SK-N-SH (cell line): ENCODE data around the gene VPS11. TPM values are rescaled to one million over a fixed set of nuclear protein-coding genes. Genes with fewer than 3 reads are reported as not detected.

ENCODE experiments used
- CTCF ChIA-PET: fragments of 300-600, 350-600 bp; formaldehyde crosslinking; extraction: SDS; loops from one replicate; lab custom pipeline; 2021; lab: Yijun Ruan, JAX
- POLR2A ChIA-PET: fragments of 350-600 bp; sonication (Branson Sonifier 250); formaldehyde crosslinking; extraction: SDS; loops from one replicate; lab custom pipeline; 2020; ENCODE audit warnings: antibody characterized with exemption, inconsistent platforms; lab: Yijun Ruan, JAX
- DNase-seq: peaks from one replicate; pipeline ENCODE4 v3.0.0; 2012
- H2AFZ ChIP-seq: fragments of 200-600 bp; sonication (generic); 2 replicates; pipeline ENCODE4 v1.8.1; 2016; ENCODE audit warnings: antibody characterized with exemption, mild to moderate bottlenecking, low read depth
- H3F3A ChIP-seq: fragments of 200-600 bp; sonication (generic); replicated peaks from 2 replicates; pipeline ENCODE3; 2016; ENCODE audit warnings: antibody characterized with exemption, mild to moderate bottlenecking; ENCODE audit not compliant: insufficient read depth
- H3K27ac ChIP-seq, 2 experiments: fragments of 200-500 bp in 1 of 2; fragments of 200-600 bp in 1 of 2; sonication (Bioruptor generic) in 1 of 2; sonication (generic), shearing (Covaris generic) in 1 of 2; 2 replicates each; pipeline versions ENCODE4 v1.5.1 to v1.6.1; 2014 to 2016; ENCODE audit warnings: low read depth in 2 of 2, inconsistent platforms in 1 of 2, low read length in 1 of 2, mild to moderate bottlenecking in 1 of 2, mixed read lengths in 1 of 2
- H3K27me3 ChIP-seq: fragments of 200-600 bp; sonication (generic), shearing (Covaris generic); 2 replicates; pipeline ENCODE4 v1.6.1; 2016; ENCODE audit warnings: mixed run types; ENCODE audit not compliant: insufficient read depth
- H3K36me3 ChIP-seq, 2 experiments: fragments of 200-500 bp in 1 of 2; fragments of 200-600 bp in 1 of 2; sonication (Bioruptor generic) in 1 of 2; sonication (generic) in 1 of 2; replicated peaks in 1 of 2; 2 replicates each; pipeline versions ENCODE3 to v1.5.1; 2014 to 2016; ENCODE audit warnings: low read length in 1 of 2, mild to moderate bottlenecking in 1 of 2; ENCODE audit not compliant: insufficient read depth in 2 of 2, control insufficient read depth in 1 of 2
- H3K4me1 ChIP-seq, 2 experiments: fragments of 200-500 bp in 1 of 2; fragments of 200-600 bp in 1 of 2; sonication (Bioruptor generic) in 1 of 2; sonication (generic), shearing (Covaris generic) in 1 of 2; 2 replicates each; pipeline versions ENCODE4 v1.5.1 to v1.6.1; 2014 to 2016; ENCODE audit warnings: low read depth in 1 of 2, low read length in 1 of 2, mixed run types in 1 of 2; ENCODE audit not compliant: insufficient read depth in 2 of 2, control insufficient read depth in 1 of 2
- H3K4me2 ChIP-seq: fragments of 200-600 bp; sonication (generic), shearing (Covaris generic); 2 replicates; pipeline ENCODE4 v1.6.1; 2017; ENCODE audit warnings: mixed run types
- H3K4me3 ChIP-seq, 2 experiments: fragments of 200-500 bp in 1 of 2; fragments of 200-600 bp in 1 of 2; sonication (Bioruptor generic) in 1 of 2; sonication (generic), shearing (Covaris generic) in 1 of 2; 2 replicates each; pipeline versions ENCODE4 v1.5.1 to v1.8.1; 2014 to 2016; ENCODE audit warnings: low read depth in 2 of 2, inconsistent platforms in 1 of 2, low read length in 1 of 2, mild to moderate bottlenecking in 1 of 2, mixed read lengths in 1 of 2, moderate library complexity in 1 of 2
- H3K79me2 ChIP-seq: fragments of 200-600 bp; sonication (generic); 2 replicates; pipeline ENCODE4 v1.8.1; 2017; ENCODE audit warnings: mild to moderate bottlenecking; ENCODE audit not compliant: insufficient read depth
- H3K9ac ChIP-seq: fragments of 200-600 bp; sonication (generic); 2 replicates; pipeline ENCODE4 v1.6.1; 2017; ENCODE audit warnings: mixed run types
- H3K9me2 ChIP-seq: fragments of 200-600 bp; sonication (generic); 2 replicates; pipeline ENCODE4 v1.6.1; 2017; ENCODE audit warnings: mixed run types
- H3K9me3 ChIP-seq: fragments of 200-600 bp; sonication (generic); 2 replicates; pipeline ENCODE4 v1.6.1; 2017; ENCODE audit warnings: mixed run types, mild to moderate bottlenecking, moderate library complexity
- H4K20me1 ChIP-seq: fragments of 200-600 bp; sonication (generic); 2 replicates; pipeline ENCODE4 v1.6.1; 2017; ENCODE audit warnings: mild to moderate bottlenecking, mixed run types; ENCODE audit not compliant: insufficient read depth
- CTCF ChIP-seq: fragments of 200-600 bp; sonication (generic); IDR thresholded peaks from 2 replicates; pipeline ENCODE4 v1.6.1; 2017; ENCODE audit warnings: antibody characterized with exemption, mild to moderate bottlenecking, moderate library complexity
- EP300 ChIP-seq, 2 experiments: IDR thresholded peaks; 2 replicates each; pipeline versions ENCODE4 v1.4.0 to v1.6.1; 2012; ENCODE audit warnings: borderline replicate concordance in 1 of 2, low read depth in 1 of 2, low read length in 1 of 2
- FOXJ3 ChIP-seq: sonication (generic); formaldehyde crosslinking; IDR thresholded peaks from 2 replicates; pipeline ENCODE4 v1.5.1; 2020; ENCODE audit warnings: mild to moderate bottlenecking, missing genetic modification reagents
- GABPA ChIP-seq: IDR thresholded peaks from 2 replicates; pipeline ENCODE4 v1.4.0; 2012; ENCODE audit warnings: low read depth, mild to moderate bottlenecking
- JUND ChIP-seq: IDR thresholded peaks from 2 replicates; pipeline ENCODE4 v1.4.0; 2012
- NRF1 ChIP-seq: IDR thresholded peaks from 2 replicates; pipeline ENCODE4 v1.6.1; 2012; ENCODE audit warnings: low read depth, mild to moderate bottlenecking, low read length
- RAD21 ChIP-seq: IDR thresholded peaks from 2 replicates; pipeline ENCODE4 v1.6.1; 2012; ENCODE audit warnings: mild to moderate bottlenecking, low read length
- RCOR1 ChIP-seq: fragments of 150-350 bp; IDR thresholded peaks from 2 replicates; pipeline ENCODE4 v1.6.1; 2017; ENCODE audit warnings: antibody characterized with exemption, low read length
- REST ChIP-seq: IDR thresholded peaks from 2 replicates; pipeline ENCODE4 v1.6.1; 2012; ENCODE audit warnings: mild to moderate bottlenecking, low read depth, low read length, moderate library complexity
- TCF12 ChIP-seq: IDR thresholded peaks from 2 replicates; pipeline ENCODE4 v1.4.0; 2012
- TEAD4 ChIP-seq: IDR thresholded peaks from 2 replicates; pipeline ENCODE4 v1.4.0; 2012; ENCODE audit warnings: mild to moderate bottlenecking, borderline replicate concordance; ENCODE audit not compliant: insufficient read depth
- USF2 ChIP-seq: fragments of 150-350 bp; IDR thresholded peaks from 2 replicates; pipeline ENCODE4 v1.6.1; 2017; ENCODE audit warnings: antibody characterized with exemption, low read length, low read depth, borderline replicate concordance
- YY1 ChIP-seq: IDR thresholded peaks from 2 replicates; pipeline ENCODE4 v1.4.0; 2012; ENCODE audit warnings: low read depth, mild to moderate bottlenecking
- ZBTB33 ChIP-seq: IDR thresholded peaks from 2 replicates; pipeline ENCODE4 v1.4.0; 2012; ENCODE audit warnings: low read depth, borderline replicate concordance
- WGBS: methylation state at CpG from one replicate; pipeline ENCODE4 v1.1.6; 2017; ENCODE audit warnings: low lambda C conversion rate; 5-methylcytosine and 5-hydroxymethylcytosine counted together
- polyA plus RNA-seq, 3 experiments: library from polyadenylated mRNA; depleted of rRNA; stranded (reverse); fragments of >200 nt; gene quantifications; 2 replicates each; pipeline ENCODE4 v1.2.3, GENCODE V29; 2012
- TF ChIP-seq, protein P1 (sequence below): IDR thresholded peaks from 2 replicates; pipeline ENCODE4; 2012

VPS11 gene
- polyA plus RNA-seq, 1 of the 3 experiments (the other 2 are of a cell fraction): 14.8 TPM

DNA sequence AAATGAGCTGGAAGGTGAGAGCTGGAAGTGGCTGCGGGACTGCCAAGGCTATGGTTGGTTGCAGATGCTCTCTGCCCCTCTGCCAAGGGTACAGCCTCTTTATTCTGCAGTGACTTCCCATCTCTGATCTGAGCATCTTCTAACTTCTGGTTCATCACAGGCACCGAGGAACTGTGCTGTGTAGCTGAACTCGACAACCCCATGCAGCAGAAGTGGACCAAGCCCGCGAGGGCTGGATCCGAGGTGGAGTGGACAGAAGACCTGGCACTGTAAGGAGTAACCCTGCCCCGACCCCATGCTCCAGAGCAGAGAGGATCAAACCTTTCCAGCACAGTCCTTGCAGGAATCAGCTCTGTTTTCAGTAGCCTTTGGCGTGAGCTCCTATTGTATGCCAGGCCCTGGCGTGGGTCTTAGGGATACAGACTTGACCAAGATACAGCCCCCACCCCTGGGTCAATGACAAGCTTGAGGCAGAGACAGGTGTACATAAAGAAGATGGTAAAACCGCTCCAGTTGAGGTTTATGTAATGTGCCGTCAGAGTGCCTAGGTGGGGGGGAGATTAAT lies 43.8 kb downstream of the VPS11 start:
- Histone ChIP-seq H3K27me3 (no peaks in the 10 kb centered on the region), H3K4me3 (no peak overlapping the region), H3K9me2 (no peaks in the 10 kb centered on the region), H3K9me3 (no peaks in the 10 kb centered on the region), H2AFZ (no peak overlapping the region), H3F3A (no peaks in the 10 kb centered on the region), H3K36me3 (peaks cover 0 to 37% of the 10 kb centered on the region in 2 experiments), H3K4me2 (no peak overlapping the region), H3K9ac (no peak overlapping the region), H3K4me1 (peaks cover 15 to 19% of the 10 kb centered on the region in 2 experiments), H3K79me2 (peaks cover 30% of the 10 kb centered on the region; the same call in 1 of the 2 replicates), H4K20me1 (no peaks in the 10 kb centered on the region), H3K27ac (no peak overlapping the region)
- ChIA-PET CTCF (interaction anchor here (0.6 to 4.5 kb wide), 5 partner anchors 14 to 212 kb away, joined by 3 to 15 read pairs (median 7); a partner anchor contains a TSS), POLR2A (interaction anchor here (2.8 kb wide), 1 partner anchor 9 kb away, joined by 11 read pairs; the partner anchor contains the start of gene HINFP)
- DNase-seq: no peak
- WGBS: 87% methylated on average over 10 of the region's 11 CpGs
- TF ChIP-seq JUND (no peak), CTCF (no peak), USF2 (no peak), YY1 (no peak), RCOR1 (no peak), REST (no peak), FOXJ3 (CRISPR knock-in tag) (no peak), ZBTB33 (no peak), EP300 (IDR thresholded peaks at IDR 0.05; ENCODE audit: borderline replicate concordance in 1 of 2, low read depth in 1 of 2, low read length in 1 of 2) (no peak), GABPA (no peak), TEAD4 (no peak), TCF12 (no peak), RAD21 (no peak), NRF1 (no peak)
- TF ChIP-seq, protein P1, sequence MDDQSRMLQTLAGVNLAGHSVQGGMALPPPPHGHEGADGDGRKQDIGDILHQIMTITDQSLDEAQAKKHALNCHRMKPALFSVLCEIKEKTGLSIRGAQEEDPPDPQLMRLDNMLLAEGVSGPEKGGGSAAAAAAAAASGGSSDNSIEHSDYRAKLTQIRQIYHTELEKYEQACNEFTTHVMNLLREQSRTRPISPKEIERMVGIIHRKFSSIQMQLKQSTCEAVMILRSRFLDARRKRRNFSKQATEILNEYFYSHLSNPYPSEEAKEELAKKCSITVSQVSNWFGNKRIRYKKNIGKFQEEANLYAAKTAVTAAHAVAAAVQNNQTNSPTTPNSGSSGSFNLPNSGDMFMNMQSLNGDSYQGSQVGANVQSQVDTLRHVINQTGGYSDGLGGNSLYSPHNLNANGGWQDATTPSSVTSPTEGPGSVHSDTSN: no peak
